ENCODE results near the gene HES5.

- TF ChIP-seq CTCF (IDR thresholded peaks at IDR 0.05; ENCODE audit: low read depth, low read length, poor library complexity, severe bottlenecking) = no peak
- no peak for TF ChIP-seq EZH2phosphoT487 (IDR thresholded peaks at IDR 0.05; ENCODE audit: borderline replicate concordance, low read length)
Observed at GRCh38 chr1:2574350-2574749, 44.3 kb upstream of the HES5 start.
